Smooth muscle cell (in vitro differentiated cells): Measurements from ENCODE around the gene FRMD4A. TPM values are rescaled to one million over a fixed set of nuclear protein-coding genes. Genes with fewer than 3 reads are reported as not detected.

Experiments
- DNase-seq: peaks from one replicate; lab custom pipeline; 2025; ENCODE audit not compliant: unreplicated experiment; lab: John Stamatoyannopoulos, UW
- H2AFZ ChIP-seq: fragments of 200-600 bp; sonication (generic); 2 replicates; pipeline ENCODE4 v1.6.0; 2016; ENCODE audit warnings: antibody characterized with exemption, low read depth, mild to moderate bottlenecking
- H3F3A ChIP-seq: fragments of 200-600 bp; sonication (generic); 2 replicates; pipeline ENCODE4 v1.6.0; 2017; ENCODE audit warnings: antibody characterized with exemption, low read depth
- H3K27ac ChIP-seq: fragments of 200-600 bp; sonication (generic); 2 replicates; pipeline ENCODE4 v1.5.1; 2016; ENCODE audit warnings: low read depth, mild to moderate bottlenecking
- H3K27me3 ChIP-seq: fragments of 200-600 bp; sonication (generic); 2 replicates; pipeline ENCODE4 v1.6.1; 2016; ENCODE audit warnings: low read depth, mild to moderate bottlenecking
- H3K36me3 ChIP-seq: fragments of 200-600 bp; sonication (generic); 2 replicates; pipeline ENCODE4 v1.5.1; 2016; ENCODE audit warnings: low read depth
- H3K4me1 ChIP-seq: fragments of 200-600 bp; sonication (generic); 2 replicates; pipeline ENCODE4 v1.5.1; 2016; ENCODE audit warnings: low read depth
- H3K4me2 ChIP-seq: fragments of 200-600 bp; sonication (generic); 2 replicates; pipeline ENCODE4 v1.6.0; 2016; ENCODE audit warnings: mild to moderate bottlenecking
- H3K4me3 ChIP-seq: fragments of 200-600 bp; sonication (generic); 2 replicates; pipeline ENCODE4 v1.5.1; 2016; ENCODE audit warnings: mild to moderate bottlenecking
- H3K79me2 ChIP-seq: fragments of 200-600 bp; sonication (generic); 2 replicates; pipeline ENCODE4 v1.6.0; 2016; ENCODE audit warnings: low read depth, mild to moderate bottlenecking
- H3K9ac ChIP-seq: fragments of 200-600 bp; sonication (generic); 2 replicates; pipeline ENCODE4 v1.6.0; 2016; ENCODE audit warnings: low read depth
- H3K9me3 ChIP-seq: fragments of 200-600 bp; sonication (generic); replicated peaks from 2 replicates; pipeline ENCODE4 v1.5.1; 2016; ENCODE audit warnings: low read depth
- H4K20me1 ChIP-seq: fragments of 200-600 bp; sonication (generic); 2 replicates; pipeline ENCODE4 v1.6.0; 2016; ENCODE audit warnings: low read depth
- WGBS: methylation state at CpG from one replicate; pipeline ENCODE4 v1.1.7; 2016; ENCODE audit warnings: low lambda C conversion rate; 5-methylcytosine and 5-hydroxymethylcytosine counted together
- polyA plus RNA-seq: library from polyadenylated mRNA; unstranded; fragments of >200 nt; fragmentation: Nextera tagmentation; extraction: Ambion mirVana; gene quantifications from 2 replicates; pipeline ENCODE4 v1.2.1, GENCODE V29; 2016
- total RNA-seq: library from RNA; depleted of rRNA; stranded (reverse); fragments of >200 nt; gene quantifications from 2 replicates; pipeline ENCODE4 v1.2.3, GENCODE V29; 2014
- TF ChIP-seq, protein P1 (sequence below): fragments of 200-600 bp; sonication (generic); IDR thresholded peaks from 2 replicates; pipeline ENCODE4 v1.5.1; 2017; ENCODE audit warnings: borderline replicate concordance, mild to moderate bottlenecking, antibody characterized with exemption; ENCODE audit not compliant: insufficient read depth, poor library complexity, severe bottlenecking

Gene FRMD4A
- total and polyA plus RNA-seq, 2 experiments from 2014 or later: 3.0 to 5.4 TPM

DNA sequence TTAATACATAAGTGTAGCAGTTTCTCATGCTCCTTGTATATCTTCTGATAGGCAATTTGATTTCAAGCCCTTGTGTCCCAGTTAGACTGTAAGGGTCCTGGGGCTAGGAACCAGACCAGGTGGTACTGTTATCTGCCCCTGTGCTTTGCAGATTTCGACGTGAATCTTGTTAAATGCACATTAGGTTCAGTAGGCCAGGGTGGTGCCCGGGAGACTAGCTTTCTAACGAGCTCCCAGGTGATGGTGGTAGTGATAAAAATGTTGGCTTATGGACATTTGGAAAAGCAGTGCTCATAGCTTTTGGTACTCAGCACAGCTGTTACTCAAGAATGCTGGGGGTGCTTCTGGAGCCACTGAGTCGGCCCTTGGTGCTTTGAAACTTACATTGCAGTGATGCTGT lies 679.8 kb downstream of the FRMD4A start:
- Histone ChIP-seq H3K9ac (no peak overlapping the region), H3K27ac (no peak overlapping the region), H3K27me3 (no peaks in the 10 kb centered on the region), H3K36me3 (no peaks in the 10 kb centered on the region), H3K4me3 (no peak overlapping the region), H3K79me2 (no peaks in the 10 kb centered on the region), H3K4me2 (no peak overlapping the region), H3K4me1 (no peaks in the 10 kb centered on the region), H3K9me3 (no peaks in the 10 kb centered on the region), H4K20me1 (peaks cover 3% of the 10 kb centered on the region), H3F3A (no peaks in the 10 kb centered on the region), H2AFZ (no peak overlapping the region)
- TF ChIP-seq, protein P1, sequence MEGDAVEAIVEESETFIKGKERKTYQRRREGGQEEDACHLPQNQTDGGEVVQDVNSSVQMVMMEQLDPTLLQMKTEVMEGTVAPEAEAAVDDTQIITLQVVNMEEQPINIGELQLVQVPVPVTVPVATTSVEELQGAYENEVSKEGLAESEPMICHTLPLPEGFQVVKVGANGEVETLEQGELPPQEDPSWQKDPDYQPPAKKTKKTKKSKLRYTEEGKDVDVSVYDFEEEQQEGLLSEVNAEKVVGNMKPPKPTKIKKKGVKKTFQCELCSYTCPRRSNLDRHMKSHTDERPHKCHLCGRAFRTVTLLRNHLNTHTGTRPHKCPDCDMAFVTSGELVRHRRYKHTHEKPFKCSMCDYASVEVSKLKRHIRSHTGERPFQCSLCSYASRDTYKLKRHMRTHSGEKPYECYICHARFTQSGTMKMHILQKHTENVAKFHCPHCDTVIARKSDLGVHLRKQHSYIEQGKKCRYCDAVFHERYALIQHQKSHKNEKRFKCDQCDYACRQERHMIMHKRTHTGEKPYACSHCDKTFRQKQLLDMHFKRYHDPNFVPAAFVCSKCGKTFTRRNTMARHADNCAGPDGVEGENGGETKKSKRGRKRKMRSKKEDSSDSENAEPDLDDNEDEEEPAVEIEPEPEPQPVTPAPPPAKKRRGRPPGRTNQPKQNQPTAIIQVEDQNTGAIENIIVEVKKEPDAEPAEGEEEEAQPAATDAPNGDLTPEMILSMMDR: no peak
- DNase-seq: no peak
- WGBS: 85% methylated on average over 5 of the region's 5 CpGs

DNA sequence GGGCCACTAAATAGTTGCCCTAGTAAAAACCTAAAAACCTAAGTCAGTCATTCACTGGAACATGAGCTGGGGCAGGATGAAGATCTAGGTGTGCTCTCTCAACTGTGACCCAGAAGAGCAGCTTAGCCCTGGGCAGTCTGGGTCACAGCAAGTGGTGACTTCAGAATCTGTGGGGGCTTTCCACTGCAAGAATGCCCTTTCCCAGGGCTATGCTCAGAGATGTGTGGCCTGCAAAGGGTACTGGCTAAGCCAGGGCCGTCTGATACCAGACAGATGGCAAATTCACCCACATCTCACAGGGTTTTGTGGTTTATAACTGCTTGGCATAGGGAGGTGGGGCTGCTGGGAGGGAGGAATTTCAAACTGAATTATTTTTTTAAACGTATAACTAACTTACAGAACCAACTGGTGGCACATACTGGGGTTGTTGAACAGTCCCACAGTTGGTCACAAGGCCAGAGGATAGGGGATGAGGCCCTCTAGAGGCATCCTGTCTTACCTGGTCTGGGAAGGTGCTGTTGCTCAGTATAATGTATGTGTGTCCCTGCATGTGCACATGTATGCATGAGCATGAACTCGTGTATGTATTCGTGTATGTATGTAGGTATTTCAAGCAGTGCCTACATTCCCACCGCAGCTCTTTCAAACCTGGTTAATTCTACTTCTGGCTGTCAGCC lies 680.7 kb downstream of the FRMD4A start:
- TF ChIP-seq, protein P1: no peak
- DNase-seq: no peak
- Histone ChIP-seq H3K27me3 (no peaks in the 10 kb centered on the region), H3K9ac (no peak overlapping the region), H3K27ac (no peak overlapping the region), H3K36me3 (no peaks in the 10 kb centered on the region), H3K4me2 (no peak overlapping the region), H3K9me3 (no peaks in the 10 kb centered on the region), H4K20me1 (peaks cover 3% of the 10 kb centered on the region), H3K79me2 (no peaks in the 10 kb centered on the region), H3K4me3 (no peak overlapping the region), H3K4me1 (no peaks in the 10 kb centered on the region), H2AFZ (no peak overlapping the region), H3F3A (no peaks in the 10 kb centered on the region)
- WGBS: 95% methylated on average over 5 of the region's 5 CpGs

DNA sequence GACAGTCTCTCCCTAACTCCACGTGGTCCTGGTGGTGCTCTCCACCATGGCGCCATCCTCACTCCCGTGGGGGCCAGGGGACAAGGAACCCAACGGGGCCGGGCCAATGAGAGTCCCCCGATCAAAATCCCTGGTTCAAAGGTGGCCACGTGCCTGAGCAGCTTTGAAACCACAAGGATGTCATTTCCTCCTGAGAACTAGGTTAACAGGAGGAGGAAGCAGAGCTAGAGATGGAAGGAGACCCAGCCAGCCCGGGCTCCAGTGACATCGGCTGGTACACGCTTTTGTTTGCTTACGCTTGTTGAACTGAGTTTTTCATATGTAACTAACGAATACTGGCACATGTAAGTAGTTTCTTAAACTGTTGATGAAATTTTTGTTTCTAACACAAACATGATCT lies 682.3 kb downstream of the FRMD4A start:
- Histone ChIP-seq H3K9ac (no peak overlapping the region), H3F3A (no peaks in the 10 kb centered on the region), H3K4me1 (no peaks in the 10 kb centered on the region), H3K4me3 (no peak overlapping the region), H3K79me2 (no peaks in the 10 kb centered on the region), H3K36me3 (no peaks in the 10 kb centered on the region), H3K9me3 (no peaks in the 10 kb centered on the region), H3K27ac (no peak overlapping the region), H4K20me1 (peaks cover 3% of the 10 kb centered on the region), H3K4me2 (no peak overlapping the region), H2AFZ (no peak overlapping the region), H3K27me3 (no peaks in the 10 kb centered on the region)
- WGBS: 98% methylated on average over 12 of the region's 12 CpGs
- no peak for DNase-seq
- TF ChIP-seq, protein P1: no peak

DNA sequence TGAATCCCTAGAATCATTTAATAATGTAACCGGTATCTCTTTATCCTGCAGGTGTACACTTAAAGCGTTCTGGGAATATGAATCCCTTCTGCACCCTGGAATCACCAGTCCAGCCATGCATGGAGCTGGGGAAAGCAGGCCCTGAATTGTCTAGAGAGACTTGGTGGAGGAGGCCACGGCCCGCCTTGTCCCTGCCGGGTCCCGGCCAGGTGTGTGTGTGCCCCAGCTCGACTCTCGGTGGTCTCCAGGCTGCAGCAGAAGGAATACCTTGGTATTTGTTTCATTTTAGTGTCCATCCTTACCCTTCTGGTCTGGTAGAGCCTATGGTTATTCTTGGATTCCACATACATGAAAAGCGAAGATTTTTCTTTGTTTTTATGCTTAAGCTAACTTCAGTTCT lies 685.9 kb downstream of the FRMD4A start:
- Histone ChIP-seq H3K79me2 (no peaks in the 10 kb centered on the region), H3K4me1 (no peaks in the 10 kb centered on the region), H3F3A (no peaks in the 10 kb centered on the region), H2AFZ (no peak overlapping the region), H3K36me3 (peaks cover 5% of the 10 kb centered on the region), H3K27me3 (no peaks in the 10 kb centered on the region), H3K4me3 (no peak overlapping the region), H3K27ac (no peak overlapping the region), H3K9me3 (no peaks in the 10 kb centered on the region), H3K9ac (no peak overlapping the region), H4K20me1 (peaks cover 1% of the 10 kb centered on the region), H3K4me2 (no peak overlapping the region)
- no peak for DNase-seq
- TF ChIP-seq, protein P1: no peak
- 93% methylated on average over 9 of the region's 9 CpGs for WGBS
